GM06990 (cell line): ENCODE results near the gene SIPA1.
A peak's percentile ranks its signal among the peaks of the same experiment; 100 is the strongest.

Source experiments
- DNase-seq: peaks from one replicate; pipeline ENCODE4 v3.0.0-alpha.2; 2011; ENCODE audit not compliant: insufficient read length; ENCODE audit errors: extremely low read depth
- H3K27me3 ChIP-seq: replicated peaks from 2 replicates; pipeline ENCODE4 v1.6.0; 2011; ENCODE audit warnings: low read length; ENCODE audit not compliant: control insufficient read depth, insufficient read depth
- H3K36me3 ChIP-seq: 2 replicates; pipeline ENCODE4 v1.5.1; 2011; ENCODE audit warnings: low read length; ENCODE audit not compliant: control insufficient read depth, insufficient read depth
- H3K4me3 ChIP-seq: replicated peaks from 2 replicates; pipeline ENCODE4 v1.5.1; 2011; ENCODE audit warnings: low read depth, mild to moderate bottlenecking, control low read depth, low read length
- TF ChIP-seq, protein P1 (sequence below): IDR thresholded peaks from 2 replicates; pipeline ENCODE4 v1.5.1; 2011; ENCODE audit warnings: low read length, control low read depth, mild to moderate bottlenecking, inconsistent platforms; ENCODE audit not compliant: insufficient read depth, poor library complexity, severe bottlenecking

SIPA1 gene

DNA sequence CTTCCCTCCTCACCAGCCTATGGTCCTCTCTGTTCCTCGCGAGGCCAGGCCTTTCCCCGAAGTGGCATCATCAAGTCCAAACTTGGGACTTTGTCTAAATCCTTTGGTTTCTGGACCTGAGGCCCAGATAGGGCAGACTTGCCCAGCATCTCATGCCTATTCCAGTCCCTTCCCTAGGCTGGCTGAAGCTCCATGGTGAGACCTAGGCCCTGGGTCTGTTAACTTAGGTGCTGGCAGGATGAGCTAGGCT is 13.4 kb downstream of the SIPA1 start:
- TF ChIP-seq, protein P1, sequence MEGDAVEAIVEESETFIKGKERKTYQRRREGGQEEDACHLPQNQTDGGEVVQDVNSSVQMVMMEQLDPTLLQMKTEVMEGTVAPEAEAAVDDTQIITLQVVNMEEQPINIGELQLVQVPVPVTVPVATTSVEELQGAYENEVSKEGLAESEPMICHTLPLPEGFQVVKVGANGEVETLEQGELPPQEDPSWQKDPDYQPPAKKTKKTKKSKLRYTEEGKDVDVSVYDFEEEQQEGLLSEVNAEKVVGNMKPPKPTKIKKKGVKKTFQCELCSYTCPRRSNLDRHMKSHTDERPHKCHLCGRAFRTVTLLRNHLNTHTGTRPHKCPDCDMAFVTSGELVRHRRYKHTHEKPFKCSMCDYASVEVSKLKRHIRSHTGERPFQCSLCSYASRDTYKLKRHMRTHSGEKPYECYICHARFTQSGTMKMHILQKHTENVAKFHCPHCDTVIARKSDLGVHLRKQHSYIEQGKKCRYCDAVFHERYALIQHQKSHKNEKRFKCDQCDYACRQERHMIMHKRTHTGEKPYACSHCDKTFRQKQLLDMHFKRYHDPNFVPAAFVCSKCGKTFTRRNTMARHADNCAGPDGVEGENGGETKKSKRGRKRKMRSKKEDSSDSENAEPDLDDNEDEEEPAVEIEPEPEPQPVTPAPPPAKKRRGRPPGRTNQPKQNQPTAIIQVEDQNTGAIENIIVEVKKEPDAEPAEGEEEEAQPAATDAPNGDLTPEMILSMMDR, result no peak
- no peak for DNase-seq
- H3K4me3 ChIP-seq, result no peak overlapping the region
- peaks cover 26% of the 10 kb centered on the region for H3K36me3 ChIP-seq
- H3K27me3 ChIP-seq, result no peaks in the 10 kb centered on the region

DNA sequence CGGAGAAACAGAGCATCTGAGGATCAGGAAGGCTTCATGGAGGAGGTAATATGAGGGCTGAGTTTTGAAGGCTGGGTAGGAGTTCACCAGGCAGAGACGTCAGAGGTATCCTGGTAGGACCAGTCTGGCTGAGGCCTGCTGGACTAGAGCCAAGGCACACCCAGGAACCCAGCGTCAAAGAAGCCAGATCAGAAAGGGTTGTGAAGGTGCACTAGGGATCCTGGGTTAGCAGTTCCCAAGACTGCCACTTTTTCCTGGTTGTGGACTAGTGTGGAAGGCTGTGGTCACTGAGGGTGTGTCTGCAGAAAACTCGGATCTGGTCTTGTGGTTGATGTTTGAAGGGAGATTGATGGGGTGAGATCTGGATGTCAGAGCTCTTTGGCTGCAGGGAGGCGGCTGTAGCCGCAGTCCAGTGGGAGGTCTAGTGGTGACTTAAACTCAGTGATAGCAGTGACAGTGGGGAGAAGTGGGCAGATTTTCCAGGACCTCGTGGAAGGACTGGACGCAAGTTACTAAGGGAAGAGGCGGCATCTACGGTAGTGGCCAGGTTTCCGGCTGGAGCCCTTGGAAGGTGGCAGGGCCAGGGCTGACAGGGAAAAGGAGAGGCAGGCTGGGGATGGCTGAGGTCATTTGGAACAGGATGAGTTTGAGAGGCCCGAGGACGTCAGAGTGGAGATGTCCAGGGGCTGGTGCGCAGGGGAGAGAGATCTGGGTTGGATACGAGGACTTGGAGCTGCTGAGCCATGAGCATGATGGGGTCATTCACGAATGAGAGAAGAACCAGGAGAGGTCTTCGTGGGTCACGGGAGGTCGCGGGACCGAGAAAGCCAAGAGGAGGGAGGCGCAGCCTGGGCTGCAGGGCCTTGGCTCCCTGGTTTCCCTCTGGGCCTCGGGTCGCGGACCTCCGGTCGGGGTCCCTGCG is 13.9 kb downstream of the SIPA1 start:
- DNase-seq, result peak; percentile 15
- TF ChIP-seq, protein P1, result no peak
- H3K36me3 ChIP-seq, result peaks cover 27% of the 10 kb centered on the region
- H3K4me3 ChIP-seq, result peak overlapping the region; percentile 56
- no peaks in the 10 kb centered on the region for H3K27me3 ChIP-seq

DNA sequence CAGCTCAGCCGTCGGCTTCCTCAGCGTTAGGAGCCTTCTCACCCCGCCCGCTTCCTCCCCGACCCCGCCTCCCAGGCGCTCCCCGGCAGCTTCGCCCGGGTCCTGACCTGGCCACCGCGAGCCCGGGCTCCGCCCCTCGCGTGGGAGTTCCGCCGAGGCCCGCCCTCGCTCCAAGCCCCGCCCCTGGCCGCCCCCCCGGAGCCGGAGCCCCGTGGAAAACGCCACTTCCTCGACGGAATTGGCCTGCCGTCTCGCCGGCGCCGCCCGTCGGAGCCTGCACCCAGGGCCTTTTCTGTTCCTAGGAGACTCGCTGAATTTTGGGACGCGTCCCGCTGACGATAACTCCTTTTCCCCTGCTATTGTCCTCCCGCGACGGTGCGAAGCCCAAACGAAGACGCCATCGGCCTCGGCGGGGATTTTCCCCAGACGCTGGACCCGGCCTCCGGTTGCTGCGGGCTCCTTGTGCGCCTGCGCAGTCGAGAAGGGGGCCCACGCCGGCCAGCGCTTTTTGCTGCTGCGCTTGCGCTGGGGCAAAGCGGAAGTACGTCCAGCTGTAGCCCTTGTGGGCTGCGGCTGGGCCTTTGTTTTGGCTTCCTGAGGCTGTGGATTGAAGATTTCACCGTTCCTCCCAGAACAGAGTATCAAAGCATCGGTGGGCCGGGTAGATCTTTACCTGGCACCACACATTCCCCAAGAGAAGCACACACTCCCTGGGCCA is 14.8 kb downstream of the SIPA1 start:
- Histone ChIP-seq H3K36me3 (peaks cover 35% of the 10 kb centered on the region), H3K27me3 (no peaks in the 10 kb centered on the region), H3K4me3 (peak overlapping the region; percentile 56)
- peak; percentile 94 for DNase-seq
- TF ChIP-seq, protein P1, result no peak

DNA sequence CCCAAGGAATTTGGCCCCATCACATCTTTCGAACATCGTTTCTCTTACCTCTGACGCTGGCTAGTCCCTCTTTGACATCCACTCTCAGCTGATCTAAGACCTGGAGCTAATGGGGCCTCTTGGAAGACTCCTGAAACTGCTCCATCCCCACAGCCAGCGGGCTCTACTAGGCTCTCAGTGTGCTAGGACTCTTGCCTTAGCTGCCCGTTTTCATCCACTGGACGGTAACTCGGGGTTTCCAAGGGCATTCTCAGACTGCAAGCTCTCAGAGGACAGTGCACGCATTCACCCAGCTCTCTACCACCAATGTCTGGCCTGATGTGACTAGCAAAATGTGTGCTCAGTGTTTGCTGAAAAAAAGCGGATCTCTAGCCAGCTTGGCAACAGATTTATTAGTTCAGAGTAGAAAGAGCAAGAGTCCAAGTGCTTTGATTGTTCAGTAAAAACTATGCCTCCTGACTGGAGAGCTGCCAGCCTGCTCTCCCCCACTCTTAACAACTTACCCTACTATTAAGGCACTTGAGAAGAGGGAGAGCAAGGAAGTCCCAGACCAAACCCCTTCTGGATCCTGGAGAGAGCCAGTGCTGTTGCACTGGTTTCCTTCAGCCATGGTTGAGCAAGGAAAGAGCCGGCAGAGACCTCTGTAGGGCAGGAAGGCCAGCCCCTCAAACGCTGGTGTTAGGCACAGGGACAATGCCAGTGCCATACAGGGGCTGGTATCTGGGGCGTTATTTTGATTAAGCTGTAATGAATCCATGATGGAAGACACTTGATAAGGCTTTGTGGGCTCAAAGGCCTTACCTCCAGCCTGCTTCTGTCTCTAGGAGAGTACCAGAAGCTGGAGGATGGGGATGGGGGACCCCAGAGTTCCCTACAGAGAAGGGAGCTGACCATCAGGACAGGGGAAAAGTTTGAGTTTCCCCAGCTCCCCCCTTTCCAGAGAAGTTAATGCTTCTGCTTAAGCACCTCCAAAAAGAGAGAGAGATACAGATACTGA is 15.6 kb downstream of the SIPA1 start:
- Histone ChIP-seq H3K27me3 (no peaks in the 10 kb centered on the region), H3K4me3 (peak overlapping the region; percentile 56), H3K36me3 (peaks cover 42% of the 10 kb centered on the region)
- peak; percentile 5 for DNase-seq
- TF ChIP-seq, protein P1, result no peak
